SK-MEL-5 (cell line): ENCODE data around the gene SYNGR2. TPM values are rescaled to one million over a fixed set of nuclear protein-coding genes. Genes with fewer than 3 reads are reported as not detected.
"Not testable (repeated sequence)": the region's sequence is repeated elsewhere in the genome, so short reads cannot be mapped to it uniquely, and the experiment has no call there.

ENCODE experiments used
- DNase-seq: peaks from one replicate; pipeline ENCODE4 v3.0.0-alpha.2; 2016; ENCODE audit warnings: low read depth, low spot score
- in situ Hi-C: cut with HindIII; loops from 2 replicates; pipeline ENCODE4 v1.10.0; 2016; ENCODE audit warnings: low sequenced_read_pairs, high pct_unique_total_duplicates, low pct_unique_long_range_greater_than_20kb
- total RNA-seq: library from RNA; depleted of rRNA; stranded (reverse); fragments of >200 nt; shearing (Covaris generic); gene quantifications from 2 replicates; pipeline ENCODE4 v1.2.3, GENCODE V29; 2014

SYNGR2 gene
- total RNA-seq, 1 experiment from 2014 or later = 68.5 TPM

DNA sequence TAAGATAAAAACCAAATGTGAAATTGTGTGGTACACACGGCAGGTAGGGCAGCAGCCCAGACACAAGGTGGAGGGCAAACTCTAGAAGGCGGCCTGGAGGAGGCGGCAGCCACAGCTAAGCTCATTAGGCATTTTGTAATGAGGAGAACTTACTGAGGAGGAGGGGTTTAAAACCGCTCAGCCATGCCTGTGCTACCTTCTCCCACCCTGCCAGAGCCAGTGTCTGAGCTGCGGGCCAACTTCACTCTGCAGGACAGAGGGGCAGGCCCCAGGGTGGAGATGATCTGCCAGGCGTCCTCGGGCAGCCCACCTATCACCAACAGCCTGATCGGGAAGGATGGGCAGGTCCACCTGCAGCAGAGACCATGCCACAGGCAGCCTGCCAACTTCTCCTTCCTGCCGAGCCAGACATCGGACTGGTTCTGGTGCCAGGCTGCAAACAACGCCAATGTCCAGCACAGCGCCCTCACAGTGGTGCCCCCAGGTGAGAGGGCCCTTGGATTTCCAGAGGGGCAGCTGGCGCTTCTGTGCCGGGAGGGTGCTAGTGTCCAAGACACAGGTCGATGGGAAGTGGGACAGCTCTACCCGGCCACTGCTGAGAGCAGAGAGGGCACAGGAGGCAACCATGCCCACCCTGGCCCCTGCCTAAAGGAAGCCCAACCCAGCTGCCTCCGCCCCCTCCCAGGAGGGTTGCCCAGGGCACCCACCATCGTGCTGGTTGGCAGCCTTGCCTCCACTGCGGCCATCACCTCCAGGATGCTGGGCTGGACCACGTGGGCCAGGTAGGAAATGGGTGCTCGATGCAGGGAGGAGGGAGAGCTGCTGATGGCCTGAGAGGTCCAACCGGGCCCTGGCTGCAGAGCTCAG, 4.3 kb upstream of the SYNGR2 start:
- no peak for DNase-seq
- in situ Hi-C loops = no loop called here

DNA sequence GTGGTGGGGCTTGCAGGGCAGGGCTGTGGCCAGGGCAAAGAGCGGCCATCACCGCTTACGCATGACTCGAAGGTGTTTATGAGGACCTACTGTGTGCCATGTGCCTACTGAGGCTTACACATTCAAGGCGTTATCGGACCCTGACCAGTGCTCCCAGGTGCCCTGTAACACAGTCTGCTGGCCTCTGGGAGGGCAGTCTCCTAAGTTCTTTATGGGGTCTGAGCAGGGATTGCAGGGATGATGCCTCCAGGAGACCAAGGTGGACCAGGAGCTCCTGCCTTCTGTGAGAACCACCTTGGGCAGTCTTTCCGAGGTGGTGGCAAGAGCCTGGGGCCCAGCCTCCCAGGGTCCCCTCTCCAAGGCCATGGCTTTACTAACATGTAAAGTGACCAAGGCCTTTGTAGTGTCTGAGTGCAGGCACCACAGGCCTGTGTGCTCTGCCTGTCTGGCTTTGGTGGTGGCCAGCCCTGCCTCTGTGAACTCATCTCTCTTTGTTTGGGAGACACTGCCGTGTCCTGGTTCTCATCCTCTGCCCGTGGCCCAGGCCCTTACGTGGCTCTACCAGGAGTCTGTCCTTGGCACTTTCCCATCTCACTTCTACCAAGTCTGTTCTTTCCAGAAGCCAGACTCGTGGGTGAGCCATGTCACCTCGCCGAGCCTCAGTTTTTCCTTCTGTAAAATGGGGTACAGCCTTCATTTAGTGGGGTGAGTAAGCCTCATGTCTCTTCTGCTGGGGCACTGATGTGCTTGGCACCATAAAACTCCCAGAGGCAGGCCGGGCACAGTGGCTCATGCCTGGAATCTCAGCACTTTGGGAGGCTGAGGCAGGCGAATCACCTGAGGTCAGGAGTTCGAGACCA, 3.4 kb upstream of the SYNGR2 start:
- no peak for DNase-seq
- in situ Hi-C loops = no loop called here

DNA sequence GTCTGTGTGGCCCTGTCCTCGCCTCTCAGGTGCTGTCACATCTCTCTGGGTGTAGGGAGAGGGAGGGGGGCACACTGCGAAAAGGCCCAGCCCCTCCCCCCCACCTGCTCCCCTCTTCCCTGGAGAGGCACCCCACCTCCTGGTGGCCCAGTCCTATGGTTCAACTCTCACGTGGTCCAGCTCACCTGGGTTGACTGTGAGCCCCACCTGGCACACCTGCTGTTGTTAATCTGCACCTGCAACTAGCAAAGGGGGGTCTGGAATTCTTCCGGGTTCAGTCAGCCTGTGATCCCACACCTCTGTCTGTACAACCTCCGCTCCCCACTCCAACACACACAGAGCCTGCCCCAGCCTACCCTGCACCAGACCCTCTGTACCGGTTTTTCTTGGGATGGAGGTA, 2.0 kb upstream of the SYNGR2 start:
- DNase-seq = no peak
- in situ Hi-C loops = no loop called here

DNA sequence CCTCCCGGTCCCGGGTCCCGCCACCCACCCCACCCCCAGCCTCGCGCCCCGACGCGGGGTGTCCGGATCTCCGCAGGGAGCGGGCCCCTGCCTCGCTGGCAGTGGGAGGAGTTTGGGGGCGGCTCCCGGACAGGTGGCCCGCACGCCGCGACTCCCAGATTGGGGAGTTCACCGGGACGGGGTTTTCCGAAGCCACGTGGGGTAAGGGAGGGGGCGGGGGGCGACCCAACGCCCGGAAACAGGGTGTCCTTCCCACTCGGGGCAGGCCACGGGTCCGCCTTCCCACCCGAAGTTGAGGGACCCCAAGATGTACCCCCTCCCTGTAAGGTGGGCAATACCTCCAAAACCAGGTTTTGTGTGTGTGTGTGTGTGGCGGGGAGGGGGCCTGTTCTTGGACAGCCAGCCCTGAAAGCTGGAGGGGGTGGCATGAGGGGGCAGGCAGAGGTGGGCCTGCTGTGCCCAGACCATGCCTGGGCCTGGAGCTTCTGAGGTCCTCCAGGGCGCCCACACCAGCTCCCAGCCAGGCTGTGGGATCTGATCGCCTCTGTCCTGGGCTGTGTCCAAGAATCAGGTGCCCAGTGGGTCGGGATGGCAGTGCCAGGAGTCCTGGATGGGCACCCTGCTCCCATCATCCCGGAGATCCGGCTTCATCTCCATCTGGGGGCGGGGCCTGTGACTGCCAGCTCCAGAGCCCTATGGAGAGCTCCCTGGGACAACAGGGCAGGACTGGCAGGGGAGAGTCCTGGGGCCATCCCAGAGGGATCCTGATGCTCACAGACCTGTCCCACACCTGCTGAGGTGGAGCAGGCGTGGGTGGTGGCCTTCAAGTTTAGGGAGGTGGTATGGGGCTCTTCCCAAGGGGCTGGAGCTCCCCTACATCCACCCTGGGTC, 767 bp downstream of the SYNGR2 start:
- in situ Hi-C loops = no loop called here
- DNase-seq = peak; percentile 89

DNA sequence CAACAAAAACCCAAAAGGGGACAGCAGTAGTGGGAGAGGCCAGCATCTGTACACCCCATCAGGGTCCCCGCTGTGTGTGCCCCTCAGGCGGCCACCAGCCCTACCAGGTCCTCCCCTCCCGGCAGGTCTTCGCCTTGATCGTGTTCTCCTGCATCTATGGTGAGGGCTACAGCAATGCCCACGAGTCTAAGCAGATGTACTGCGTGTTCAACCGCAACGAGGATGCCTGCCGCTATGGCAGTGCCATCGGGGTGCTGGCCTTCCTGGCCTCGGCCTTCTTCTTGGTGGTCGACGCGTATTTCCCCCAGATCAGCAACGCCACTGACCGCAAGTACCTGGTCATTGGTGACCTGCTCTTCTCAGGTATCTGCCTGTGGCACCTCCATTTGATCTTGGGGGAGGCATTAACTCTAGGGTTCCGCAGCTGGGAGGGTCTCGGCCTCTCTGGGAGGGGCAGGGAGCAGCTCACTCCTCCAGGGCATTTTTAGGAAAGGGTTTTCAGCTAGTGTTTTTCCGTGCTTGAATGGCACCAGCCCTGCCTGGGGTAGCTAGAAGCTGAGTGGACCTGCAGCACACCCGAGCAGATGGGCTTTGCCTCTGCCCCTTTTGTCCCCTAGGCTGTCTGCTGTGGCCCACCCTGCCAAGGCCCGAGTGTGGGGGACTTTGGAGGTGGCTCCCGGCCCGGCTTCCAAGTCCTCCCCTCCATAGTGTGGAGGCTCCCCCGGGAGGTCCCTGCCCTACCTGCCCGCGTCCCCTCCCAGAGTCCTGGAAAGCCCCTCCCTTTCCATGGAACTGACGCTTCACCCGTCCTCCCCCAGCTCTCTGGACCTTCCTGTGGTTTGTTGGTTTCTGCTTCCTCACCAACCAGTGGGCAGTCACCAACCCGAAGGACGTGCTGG, 2.6 kb downstream of the SYNGR2 start:
- in situ Hi-C loops = no loop called here
- DNase-seq = no peak

DNA sequence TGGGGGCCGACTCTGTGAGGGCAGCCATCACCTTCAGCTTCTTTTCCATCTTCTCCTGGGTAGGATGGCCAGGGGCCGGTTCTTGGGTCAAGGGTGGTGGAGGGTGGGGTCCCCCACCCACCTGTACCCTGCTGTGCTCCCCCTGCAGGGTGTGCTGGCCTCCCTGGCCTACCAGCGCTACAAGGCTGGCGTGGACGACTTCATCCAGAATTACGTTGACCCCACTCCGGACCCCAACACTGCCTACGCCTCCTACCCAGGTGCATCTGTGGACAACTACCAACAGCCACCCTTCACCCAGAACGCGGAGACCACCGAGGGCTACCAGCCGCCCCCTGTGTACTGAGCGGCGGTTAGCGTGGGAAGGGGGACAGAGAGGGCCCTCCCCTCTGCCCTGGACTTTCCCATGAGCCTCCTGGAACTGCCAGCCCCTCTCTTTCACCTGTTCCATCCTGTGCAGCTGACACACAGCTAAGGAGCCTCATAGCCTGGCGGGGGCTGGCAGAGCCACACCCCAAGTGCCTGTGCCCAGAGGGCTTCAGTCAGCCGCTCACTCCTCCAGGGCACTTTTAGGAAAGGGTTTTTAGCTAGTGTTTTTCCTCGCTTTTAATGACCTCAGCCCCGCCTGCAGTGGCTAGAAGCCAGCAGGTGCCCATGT, 3.3 kb downstream of the SYNGR2 start:
- in situ Hi-C loops, DNase-seq: not testable (repeated sequence)

DNA sequence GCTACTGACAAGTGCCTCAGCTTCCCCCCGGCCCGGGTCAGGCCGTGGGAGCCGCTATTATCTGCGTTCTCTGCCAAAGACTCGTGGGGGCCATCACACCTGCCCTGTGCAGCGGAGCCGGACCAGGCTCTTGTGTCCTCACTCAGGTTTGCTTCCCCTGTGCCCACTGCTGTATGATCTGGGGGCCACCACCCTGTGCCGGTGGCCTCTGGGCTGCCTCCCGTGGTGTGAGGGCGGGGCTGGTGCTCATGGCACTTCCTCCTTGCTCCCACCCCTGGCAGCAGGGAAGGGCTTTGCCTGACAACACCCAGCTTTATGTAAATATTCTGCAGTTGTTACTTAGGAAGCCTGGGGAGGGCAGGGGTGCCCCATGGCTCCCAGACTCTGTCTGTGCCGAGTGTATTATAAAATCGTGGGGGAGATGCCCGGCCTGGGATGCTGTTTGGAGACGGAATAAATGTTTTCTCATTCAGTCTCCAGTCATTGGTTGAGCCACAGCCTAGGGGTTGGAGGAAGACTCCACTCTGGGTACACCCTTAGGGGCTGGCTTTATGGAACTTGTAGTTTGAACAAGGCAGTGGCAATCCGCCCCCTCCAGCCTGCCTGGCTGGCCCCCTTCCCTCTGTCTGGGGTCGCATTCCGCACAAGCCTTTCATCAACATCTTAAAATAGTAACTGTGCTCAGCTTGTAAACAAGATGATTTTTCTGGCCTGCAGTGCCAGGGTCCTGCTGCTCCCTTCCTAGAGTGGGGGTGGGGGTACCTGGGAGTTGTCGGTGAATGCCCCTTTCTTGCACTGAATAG, 4.1 kb downstream of the SYNGR2 start:
- in situ Hi-C loops = no loop called here
- no peak for DNase-seq

DNA sequence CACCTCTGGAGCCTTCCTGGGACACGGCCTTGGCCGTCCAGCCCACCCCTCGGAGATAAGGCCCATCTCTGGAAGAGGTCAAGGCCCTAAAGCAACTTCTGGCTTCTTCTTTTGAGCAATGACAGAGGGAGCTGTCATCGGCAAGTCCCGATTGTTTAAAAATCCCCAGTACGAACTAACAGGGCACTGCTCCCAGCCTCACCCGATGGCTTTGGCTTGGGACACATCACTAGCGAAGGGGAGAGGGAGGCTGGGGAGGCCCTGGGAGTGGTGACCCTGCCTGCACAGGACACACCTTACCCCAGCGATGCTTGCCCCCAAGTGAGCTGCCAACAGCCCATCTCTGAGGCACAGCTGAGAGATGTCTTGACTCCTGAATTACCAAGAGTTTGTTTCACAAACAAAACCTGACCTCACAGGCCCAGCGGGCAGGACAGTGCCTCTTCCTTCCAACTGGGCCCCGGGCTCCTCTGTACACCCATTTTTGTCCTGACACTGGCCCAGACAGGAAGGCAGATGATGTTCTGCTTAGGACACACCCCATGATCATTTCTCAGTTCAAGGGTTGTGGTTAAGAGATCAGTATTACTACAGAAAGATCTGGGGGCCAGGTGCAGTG, 4.8 kb downstream of the SYNGR2 start:
- in situ Hi-C loops = no loop called here
- DNase-seq = no peak

DNA sequence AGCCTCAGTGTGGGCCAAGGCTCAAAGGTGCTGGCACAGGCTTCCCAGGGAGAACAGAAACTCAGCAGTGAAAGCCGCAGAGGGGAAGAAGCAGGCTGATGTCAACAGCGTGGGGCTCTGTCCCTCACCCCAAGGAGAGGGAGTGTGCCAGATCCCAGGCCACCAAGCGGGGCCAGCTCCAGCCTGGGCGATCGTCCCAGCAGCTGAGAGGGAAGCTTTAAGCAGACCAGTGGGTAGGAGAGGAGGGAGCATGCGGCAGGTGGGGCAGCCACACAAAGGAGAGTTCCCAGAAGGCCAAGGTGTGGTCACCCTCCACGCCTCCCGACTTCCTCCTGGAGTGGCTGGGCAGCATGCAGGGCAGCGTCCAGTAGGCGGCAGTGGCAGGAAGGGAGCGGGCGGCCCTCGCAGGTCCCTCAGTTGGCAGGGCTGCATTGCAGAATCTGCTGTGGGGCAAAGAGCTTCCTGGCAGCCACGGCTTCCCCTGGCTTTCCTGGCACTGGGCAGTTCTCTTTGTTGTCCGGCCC, 6.0 kb downstream of the SYNGR2 start:
- in situ Hi-C loops = no loop called here
- peak; percentile 47 for DNase-seq

DNA sequence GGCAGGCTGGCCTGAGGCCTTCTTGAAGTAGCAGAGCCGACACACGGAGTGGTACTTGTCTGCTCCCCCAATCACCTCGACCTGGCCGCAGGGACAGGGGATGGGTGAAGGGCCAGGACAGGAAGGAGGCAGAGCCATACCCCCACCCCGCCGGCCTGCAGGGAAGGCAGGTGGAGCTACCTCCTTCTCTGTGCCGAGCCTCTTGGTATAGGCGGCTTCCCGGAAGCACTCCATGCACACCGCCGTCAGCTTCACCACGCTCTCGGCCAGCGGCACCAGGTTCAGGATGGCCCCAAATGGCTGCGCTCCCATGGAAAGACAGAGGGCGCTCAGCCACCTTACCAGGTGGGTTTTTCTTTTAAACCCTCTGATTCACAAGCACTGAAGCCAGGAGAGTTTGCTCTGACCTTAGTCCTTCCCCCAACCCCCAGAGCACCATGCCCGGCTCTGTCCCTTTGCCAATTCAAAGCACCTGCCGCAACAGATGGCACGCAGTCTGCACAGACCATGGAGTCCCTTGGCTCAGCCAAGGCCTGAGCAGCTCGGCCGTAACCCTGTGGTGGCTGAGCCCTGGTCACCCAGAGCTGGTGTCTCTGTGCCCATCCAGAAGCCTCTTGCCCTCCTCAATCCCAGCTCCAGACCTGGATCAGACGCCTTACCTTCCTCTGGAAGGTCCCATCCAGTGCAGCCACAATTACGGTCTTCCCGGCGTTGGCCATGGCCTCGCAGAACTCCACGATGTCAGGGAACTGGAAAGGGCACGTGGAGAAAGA, 6.7 kb downstream of the SYNGR2 start:
- in situ Hi-C loops = no loop called here
- DNase-seq = no peak

DNA sequence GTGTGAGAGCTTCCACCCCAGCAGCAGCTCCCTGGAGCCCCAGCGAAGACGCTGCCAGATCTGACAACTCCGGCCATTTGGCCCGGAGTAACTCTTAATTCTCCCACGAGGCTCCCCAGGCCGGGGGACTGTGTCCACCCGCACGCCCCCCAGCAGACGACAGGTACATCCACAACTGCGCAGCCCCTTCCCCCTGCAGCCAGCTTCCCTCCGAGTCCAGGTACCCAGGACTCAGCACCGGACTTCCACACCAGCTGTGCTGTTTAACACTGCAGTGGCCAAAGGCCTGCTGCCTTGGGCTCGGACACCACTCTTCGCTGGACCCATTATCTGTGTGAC, 7.2 kb downstream of the SYNGR2 start:
- DNase-seq = no peak
- in situ Hi-C loops = no loop called here

DNA sequence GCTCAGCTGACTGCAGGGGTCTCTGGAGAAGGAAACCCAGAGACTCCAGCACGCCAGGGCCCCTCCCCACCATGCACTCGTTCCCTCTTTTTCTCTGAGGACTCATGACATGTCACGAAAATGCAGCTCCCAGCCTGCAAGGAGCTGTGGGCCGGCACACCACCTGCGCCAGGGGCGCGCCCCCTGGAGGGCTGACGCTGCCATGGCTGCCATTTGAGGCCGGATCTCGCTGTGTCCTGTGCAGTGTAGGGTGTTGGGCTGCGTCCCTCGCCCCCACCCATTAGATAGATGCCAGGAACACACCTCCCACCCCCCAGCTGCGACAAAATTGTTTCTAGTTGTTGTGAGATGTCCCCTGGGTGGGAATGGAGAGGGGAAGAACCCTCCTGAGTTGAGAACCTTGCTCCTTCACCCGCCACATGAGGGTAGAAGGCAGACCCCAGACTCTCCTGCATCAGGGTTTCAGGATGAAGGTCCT, 8.2 kb downstream of the SYNGR2 start:
- in situ Hi-C loops = no loop called here
- peak; percentile 85 for DNase-seq

DNA sequence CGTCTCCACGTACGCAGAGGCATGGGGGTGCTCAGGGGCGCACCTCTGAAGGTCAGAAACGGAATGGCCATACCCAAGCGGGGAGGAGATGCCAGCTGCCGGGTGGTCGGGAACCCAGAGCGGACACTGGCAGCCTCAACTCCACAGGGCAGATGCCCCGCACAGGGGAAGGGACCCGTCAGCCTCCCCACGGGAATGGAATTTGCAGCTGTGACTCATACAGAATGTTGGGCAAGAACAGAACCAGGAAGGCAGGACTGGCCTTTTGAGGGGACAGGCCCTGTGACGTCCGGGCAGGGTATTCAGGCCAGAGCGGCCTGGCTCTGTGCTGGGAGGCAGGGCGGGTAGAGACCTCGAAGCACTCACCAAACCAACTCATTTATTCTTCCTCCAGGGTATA, 11.0 kb downstream of the SYNGR2 start:
- in situ Hi-C loops = no loop called here
- DNase-seq = no peak

DNA sequence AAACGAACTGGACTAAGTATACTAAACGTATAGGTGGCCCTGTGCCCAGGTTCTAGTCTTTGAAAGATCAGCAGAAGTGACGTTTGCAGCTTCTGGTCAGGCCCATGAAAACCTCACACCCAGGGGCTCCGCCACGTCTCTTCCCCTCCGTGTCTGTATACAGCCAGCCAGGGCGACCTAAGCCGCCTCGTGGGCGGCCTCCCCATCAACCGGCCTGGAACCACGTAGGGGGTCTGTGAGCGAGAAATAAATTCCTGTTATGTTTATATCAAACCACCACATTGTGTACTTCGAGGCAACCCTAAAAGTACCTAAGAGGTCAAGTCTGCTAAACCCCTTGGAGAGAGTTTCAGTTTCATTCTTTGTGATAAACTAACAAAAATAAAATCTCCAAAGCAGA, 11.7 kb downstream of the SYNGR2 start:
- in situ Hi-C loops = no loop called here
- DNase-seq = no peak
